OCI-LY1 (cell line): ENCODE results near the gene LINC00237.

Source experiments
- H2AFZ ChIP-seq: fragments of 200-600 bp; sonication (generic), shearing (Covaris generic); 2 replicates; pipeline ENCODE4 v1.6.0; 2014; ENCODE audit warnings: antibody characterized with exemption, mild to moderate bottlenecking, low read length
- H3F3A ChIP-seq: fragments of 200-600 bp; sonication (generic), shearing (Covaris generic); 2 replicates; pipeline ENCODE4 v1.6.0; 2014; ENCODE audit warnings: mild to moderate bottlenecking, antibody characterized with exemption, low read length, moderate library complexity; ENCODE audit not compliant: insufficient read depth
- H3K27ac ChIP-seq: fragments of 200-600 bp; sonication (generic); 2 replicates; pipeline ENCODE4 v1.5.1; 2014; ENCODE audit warnings: low read length, mixed run types, mild to moderate bottlenecking, low read depth; ENCODE audit not compliant: poor library complexity, severe bottlenecking
- H3K27me3 ChIP-seq: fragments of 200-600 bp; sonication (generic); 2 replicates; pipeline ENCODE4 v1.6.0; 2014; ENCODE audit warnings: antibody characterized with exemption, mild to moderate bottlenecking, low read length, moderate library complexity; ENCODE audit not compliant: insufficient read depth
- H3K36me3 ChIP-seq: fragments of 200-600 bp; sonication (generic); 2 replicates; pipeline ENCODE4 v1.6.1; 2014; ENCODE audit warnings: mild to moderate bottlenecking, antibody characterized with exemption, low read length, moderate library complexity, mixed read lengths; ENCODE audit not compliant: insufficient read depth
- H3K4me1 ChIP-seq: fragments of 200-600 bp; sonication (generic); 2 replicates; pipeline ENCODE4 v1.5.1; 2014; ENCODE audit warnings: mild to moderate bottlenecking, low read length, moderate library complexity; ENCODE audit not compliant: insufficient read depth, severe bottlenecking
- H3K4me2 ChIP-seq: fragments of 200-600 bp; sonication (generic), shearing (Covaris generic); 2 replicates; pipeline ENCODE4 v1.6.1; 2014; ENCODE audit warnings: low read length
- H3K4me3 ChIP-seq: fragments of 200-600 bp; sonication (generic); 2 replicates; pipeline ENCODE4 v1.5.1; 2014; ENCODE audit warnings: low read length, low read depth, mild to moderate bottlenecking, mixed read lengths; ENCODE audit not compliant: poor library complexity, severe bottlenecking
- H3K79me2 ChIP-seq: fragments of 200-600 bp; shearing (Covaris generic); 2 replicates; pipeline ENCODE4 v1.6.1; 2016; ENCODE audit warnings: mixed run types, low read length, mixed read lengths; ENCODE audit not compliant: insufficient read depth
- H3K9ac ChIP-seq: fragments of 200-600 bp; sonication (generic), shearing (Covaris generic); 2 replicates; pipeline ENCODE4 v1.6.1; 2014; ENCODE audit warnings: mild to moderate bottlenecking, low read length, mixed read lengths
- H3K9me2 ChIP-seq: fragments of 200-600 bp; sonication (generic), shearing (Covaris generic); 2 replicates; pipeline ENCODE4 v1.6.1; 2014; ENCODE audit warnings: low read depth, mild to moderate bottlenecking, low read length, mixed read lengths
- H3K9me3 ChIP-seq: fragments of 200-600 bp; shearing (Covaris generic); 2 replicates; pipeline ENCODE4 v1.6.1; 2014; ENCODE audit warnings: low read length, mixed read lengths
- H4K20me1 ChIP-seq: fragments of 200-600 bp; sonication (generic), shearing (Covaris generic); 2 replicates; pipeline ENCODE4 v1.6.0; 2016; ENCODE audit warnings: mild to moderate bottlenecking, low read length; ENCODE audit not compliant: insufficient read depth
- EZH2 ChIP-seq: fragments of 200-600 bp; sonication (generic), shearing (Covaris generic); IDR thresholded peaks from 2 replicates; pipeline ENCODE4 v1.8.0; 2017; ENCODE audit warnings: borderline replicate concordance, mixed run types, mild to moderate bottlenecking, antibody characterized with exemption, low read length, moderate library complexity, mixed read lengths
- TF ChIP-seq, protein P1 (sequence below): fragments of 200-600 bp; sonication (generic), shearing (Covaris generic); IDR thresholded peaks from 2 replicates; pipeline ENCODE4 v1.5.1; 2017; ENCODE audit warnings: mild to moderate bottlenecking, antibody characterized with exemption, low read length, moderate library complexity, mixed read lengths

Gene LINC00237

DNA sequence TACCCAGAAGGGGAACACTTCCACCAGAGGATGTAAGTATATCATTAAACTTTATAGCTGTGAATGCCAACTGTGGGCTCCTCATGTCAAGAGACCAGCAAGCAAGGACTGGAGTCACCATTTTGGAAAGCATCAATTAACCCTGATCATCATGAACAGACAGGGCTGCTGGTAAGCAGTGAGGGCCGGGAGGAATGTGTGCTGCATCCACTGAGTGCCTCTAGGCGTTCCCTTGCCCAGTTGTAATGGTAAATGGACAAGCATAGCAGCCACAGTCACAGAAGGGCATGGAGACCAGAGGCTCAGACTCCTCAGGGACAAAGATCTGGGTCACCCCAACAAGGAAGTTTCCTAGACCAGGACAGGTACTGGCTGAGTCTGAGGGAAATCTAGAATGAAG, 23.6 kb downstream of the LINC00237 start:
- Histone ChIP-seq H3K4me3 (no peak overlapping the region), H3K27me3 (no peaks in the 10 kb centered on the region), H3K9me3 (no peaks in the 10 kb centered on the region), H3K27ac (no peak overlapping the region), H3F3A (no peaks in the 10 kb centered on the region), H3K4me1 (no peaks in the 10 kb centered on the region), H3K79me2 (no peaks in the 10 kb centered on the region), H3K9me2 (no peaks in the 10 kb centered on the region), H4K20me1 (no peaks in the 10 kb centered on the region), H3K9ac (no peak overlapping the region), H3K4me2 (no peak overlapping the region), H3K36me3 (no peaks in the 10 kb centered on the region), H2AFZ (no peak overlapping the region)
- no peak for TF ChIP-seq EZH2
- TF ChIP-seq, protein P1, sequence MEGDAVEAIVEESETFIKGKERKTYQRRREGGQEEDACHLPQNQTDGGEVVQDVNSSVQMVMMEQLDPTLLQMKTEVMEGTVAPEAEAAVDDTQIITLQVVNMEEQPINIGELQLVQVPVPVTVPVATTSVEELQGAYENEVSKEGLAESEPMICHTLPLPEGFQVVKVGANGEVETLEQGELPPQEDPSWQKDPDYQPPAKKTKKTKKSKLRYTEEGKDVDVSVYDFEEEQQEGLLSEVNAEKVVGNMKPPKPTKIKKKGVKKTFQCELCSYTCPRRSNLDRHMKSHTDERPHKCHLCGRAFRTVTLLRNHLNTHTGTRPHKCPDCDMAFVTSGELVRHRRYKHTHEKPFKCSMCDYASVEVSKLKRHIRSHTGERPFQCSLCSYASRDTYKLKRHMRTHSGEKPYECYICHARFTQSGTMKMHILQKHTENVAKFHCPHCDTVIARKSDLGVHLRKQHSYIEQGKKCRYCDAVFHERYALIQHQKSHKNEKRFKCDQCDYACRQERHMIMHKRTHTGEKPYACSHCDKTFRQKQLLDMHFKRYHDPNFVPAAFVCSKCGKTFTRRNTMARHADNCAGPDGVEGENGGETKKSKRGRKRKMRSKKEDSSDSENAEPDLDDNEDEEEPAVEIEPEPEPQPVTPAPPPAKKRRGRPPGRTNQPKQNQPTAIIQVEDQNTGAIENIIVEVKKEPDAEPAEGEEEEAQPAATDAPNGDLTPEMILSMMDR: no peak

- Histone ChIP-seq H3K9me2 (no peaks in the 10 kb centered on the region), H3K4me3 (no peak overlapping the region), H3K27me3 (no peaks in the 10 kb centered on the region), H3K36me3 (no peaks in the 10 kb centered on the region), H2AFZ (no peak overlapping the region), H3K4me2 (no peak overlapping the region), H3K79me2 (no peaks in the 10 kb centered on the region), H3K9ac (no peak overlapping the region), H3K4me1 (peaks cover 11% of the 10 kb centered on the region), H3F3A (no peaks in the 10 kb centered on the region), H3K9me3 (no peaks in the 10 kb centered on the region), H4K20me1 (no peaks in the 10 kb centered on the region), H3K27ac (no peak overlapping the region)
- TF ChIP-seq, protein P1: no peak
- TF ChIP-seq EZH2: no peak
Observed at GRCh38 chr20:21077809-21078345, 28.3 kb downstream of the LINC00237 start.

GRCh38 chr20:21076073-21076472, 30.1 kb downstream of the LINC00237 start:
- no peaks in the 10 kb centered on the region for H3K79me2 ChIP-seq
- H3F3A ChIP-seq: no peaks in the 10 kb centered on the region
- no peak overlapping the region for H3K4me3 ChIP-seq
- H3K27ac ChIP-seq: no peak overlapping the region
- H3K9ac ChIP-seq: no peak overlapping the region
- no peaks in the 10 kb centered on the region for H4K20me1 ChIP-seq
- H3K36me3 ChIP-seq: no peaks in the 10 kb centered on the region
- H3K4me2 ChIP-seq: no peak overlapping the region
- no peaks in the 10 kb centered on the region for H3K27me3 ChIP-seq
- H3K9me3 ChIP-seq: no peaks in the 10 kb centered on the region
- TF ChIP-seq, protein P1: no peak
- no peak for TF ChIP-seq EZH2
- no peak overlapping the region for H2AFZ ChIP-seq
- peaks cover 11% of the 10 kb centered on the region for H3K4me1 ChIP-seq
- H3K9me2 ChIP-seq: no peaks in the 10 kb centered on the region
